GM10266 (cell line): ENCODE results near the gene ZNF764.
"Not testable (repeated sequence)": the region's sequence is repeated elsewhere in the genome, so short reads cannot be mapped to it uniquely, and the experiment has no call there.

Experiments used
- DNase-seq: peaks from one replicate; pipeline ENCODE4 v3.0.0; 2012; ENCODE audit errors: extremely low spot score
- TF ChIP-seq, protein P1 (sequence below): IDR thresholded peaks from 2 replicates; pipeline ENCODE4 v1.5.1; 2012; ENCODE audit warnings: mild to moderate bottlenecking, low read depth; ENCODE audit not compliant: control insufficient read depth, insufficient read depth; ENCODE audit errors: missing control alignments

Gene ZNF764

DNA sequence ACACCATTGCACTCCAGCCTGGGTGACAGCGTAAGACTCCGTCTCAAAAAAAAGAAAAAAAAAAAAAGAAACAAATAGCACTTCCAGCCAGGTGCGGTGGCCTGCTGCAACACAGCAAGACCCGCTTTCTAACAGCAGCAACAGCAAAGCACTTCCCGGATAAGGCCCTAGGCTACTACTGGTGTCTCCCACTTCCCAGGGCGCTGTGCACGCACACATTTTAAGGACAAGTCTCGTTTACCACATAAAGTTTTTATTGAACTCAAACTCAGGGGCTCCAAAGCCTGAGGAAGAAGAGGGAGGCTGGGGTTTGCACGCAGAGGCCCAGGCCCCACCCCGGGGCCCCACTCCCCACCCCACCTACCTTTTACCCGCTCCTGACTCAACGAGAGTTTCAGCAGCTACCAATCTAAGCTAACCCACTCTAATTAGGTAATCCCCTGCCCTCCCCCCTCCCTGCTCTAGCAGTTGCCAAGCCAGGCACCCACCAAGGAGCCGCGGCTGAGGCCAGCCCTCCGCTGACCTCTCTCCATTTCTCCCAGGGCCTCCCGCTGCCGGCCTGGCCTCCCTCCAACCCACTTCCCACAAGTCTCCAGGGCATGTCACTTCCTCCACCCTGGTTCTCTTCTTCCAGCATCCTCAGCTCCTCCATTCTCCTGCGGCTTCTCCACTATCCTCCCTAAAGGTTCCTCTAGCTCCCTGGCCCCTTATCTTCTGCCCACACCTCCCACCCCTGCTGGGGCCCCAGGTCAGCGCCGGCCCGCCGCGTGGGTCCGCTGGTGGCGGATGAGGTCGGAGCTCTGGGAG, 34.2 kb downstream of the ZNF764 start:
- no peak for DNase-seq

DNA sequence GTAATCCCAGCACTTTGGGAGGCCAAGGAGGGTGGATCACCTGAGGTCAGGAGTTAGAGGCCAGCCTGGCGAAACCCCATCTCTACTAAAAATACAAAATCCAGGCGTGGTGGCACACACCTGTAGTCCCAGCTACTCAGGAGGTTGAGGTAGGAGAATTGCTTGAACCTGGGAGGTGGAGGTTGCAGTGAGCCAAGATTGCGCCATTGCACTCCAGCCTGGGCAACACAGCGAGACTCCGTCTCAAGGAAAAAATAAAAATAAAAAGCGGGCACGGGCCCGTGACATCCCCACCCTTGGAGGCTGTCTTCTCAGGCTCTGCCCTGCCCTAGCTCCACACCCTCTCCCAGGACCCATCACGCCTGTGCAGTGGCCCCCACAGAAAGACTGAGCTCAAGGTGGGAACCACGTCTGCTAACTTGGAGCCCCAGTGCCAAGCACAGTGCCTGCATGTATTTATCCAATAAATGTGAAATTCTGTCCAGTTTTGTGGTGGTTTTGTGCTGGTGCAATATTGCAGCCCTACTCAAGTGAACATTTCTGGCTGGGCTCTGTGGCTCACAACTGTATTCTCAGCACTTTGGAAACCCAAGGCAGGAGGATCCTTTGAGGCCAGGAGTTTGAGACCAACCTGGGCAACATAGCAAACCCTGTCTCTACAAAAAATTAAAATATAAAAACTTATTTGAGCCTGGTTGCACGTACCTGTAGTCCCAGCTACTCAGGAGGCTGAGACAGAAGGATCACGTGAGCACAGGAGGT, 35.3 kb downstream of the ZNF764 start:
- not testable (repeated sequence) for DNase-seq

More for the DNA sequence above, 34.2 kb downstream of the ZNF764 start:
- TF ChIP-seq, protein P1, sequence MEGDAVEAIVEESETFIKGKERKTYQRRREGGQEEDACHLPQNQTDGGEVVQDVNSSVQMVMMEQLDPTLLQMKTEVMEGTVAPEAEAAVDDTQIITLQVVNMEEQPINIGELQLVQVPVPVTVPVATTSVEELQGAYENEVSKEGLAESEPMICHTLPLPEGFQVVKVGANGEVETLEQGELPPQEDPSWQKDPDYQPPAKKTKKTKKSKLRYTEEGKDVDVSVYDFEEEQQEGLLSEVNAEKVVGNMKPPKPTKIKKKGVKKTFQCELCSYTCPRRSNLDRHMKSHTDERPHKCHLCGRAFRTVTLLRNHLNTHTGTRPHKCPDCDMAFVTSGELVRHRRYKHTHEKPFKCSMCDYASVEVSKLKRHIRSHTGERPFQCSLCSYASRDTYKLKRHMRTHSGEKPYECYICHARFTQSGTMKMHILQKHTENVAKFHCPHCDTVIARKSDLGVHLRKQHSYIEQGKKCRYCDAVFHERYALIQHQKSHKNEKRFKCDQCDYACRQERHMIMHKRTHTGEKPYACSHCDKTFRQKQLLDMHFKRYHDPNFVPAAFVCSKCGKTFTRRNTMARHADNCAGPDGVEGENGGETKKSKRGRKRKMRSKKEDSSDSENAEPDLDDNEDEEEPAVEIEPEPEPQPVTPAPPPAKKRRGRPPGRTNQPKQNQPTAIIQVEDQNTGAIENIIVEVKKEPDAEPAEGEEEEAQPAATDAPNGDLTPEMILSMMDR = no peak

DNA sequence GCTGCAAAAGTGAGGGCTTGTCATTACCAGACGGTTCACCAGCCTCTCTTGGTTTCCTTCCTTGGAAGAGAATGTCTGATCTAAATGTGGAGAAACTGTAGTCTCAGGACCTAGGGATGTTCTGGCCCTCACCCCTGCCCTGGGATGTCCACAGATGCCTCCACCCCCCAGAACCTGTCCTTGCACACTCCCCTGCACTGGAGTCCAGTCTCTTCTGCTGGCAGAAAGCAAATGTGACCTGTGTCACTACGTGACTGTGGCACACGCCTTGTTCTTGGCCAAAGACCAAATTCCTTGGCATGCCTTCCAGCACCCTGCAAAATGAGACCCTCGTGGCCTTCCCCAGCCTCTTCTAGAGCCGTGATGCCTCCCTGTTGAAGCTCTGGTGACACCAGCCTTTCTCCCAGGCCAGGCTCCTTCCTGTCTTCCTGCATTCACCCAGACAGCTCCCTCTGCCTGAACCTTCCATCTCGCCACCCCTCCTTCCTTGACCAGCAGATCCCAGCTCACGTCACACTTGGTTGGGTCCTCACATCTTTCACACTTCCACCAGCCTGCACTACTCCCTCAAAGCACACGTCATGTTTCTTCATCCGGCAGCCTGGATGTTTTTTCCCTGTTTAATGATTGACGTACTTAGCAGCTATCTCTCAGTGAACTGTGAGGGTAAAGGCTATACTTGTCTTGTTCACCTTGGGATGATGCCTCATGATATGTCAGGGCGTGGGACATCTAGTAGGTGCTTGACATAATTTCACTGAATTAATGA, 36.1 kb downstream of the ZNF764 start:
- no peak for DNase-seq
- TF ChIP-seq, protein P1 = no peak

DNA sequence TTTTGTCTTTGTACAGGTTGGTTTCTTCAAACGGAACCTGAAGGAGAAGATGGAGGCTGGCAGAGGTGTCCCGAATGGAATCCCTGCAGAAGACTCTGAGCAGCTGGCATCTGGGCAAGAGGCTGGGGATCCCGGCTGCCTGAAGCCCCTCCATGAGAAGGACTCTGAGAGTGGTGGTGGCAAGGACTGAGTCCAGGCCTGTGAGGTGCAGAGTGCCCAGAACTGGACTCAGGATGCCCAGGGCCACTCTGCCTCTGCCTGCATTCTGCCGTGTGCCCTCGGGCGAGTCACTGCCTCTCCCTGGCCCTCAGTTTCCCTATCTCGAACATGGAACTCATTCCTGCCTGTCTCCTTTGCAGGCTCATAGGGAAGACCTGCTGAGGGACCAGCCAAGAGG, 36.7 kb downstream of the ZNF764 start:
- TF ChIP-seq, protein P1 = no peak
- DNase-seq = no peak

DNA sequence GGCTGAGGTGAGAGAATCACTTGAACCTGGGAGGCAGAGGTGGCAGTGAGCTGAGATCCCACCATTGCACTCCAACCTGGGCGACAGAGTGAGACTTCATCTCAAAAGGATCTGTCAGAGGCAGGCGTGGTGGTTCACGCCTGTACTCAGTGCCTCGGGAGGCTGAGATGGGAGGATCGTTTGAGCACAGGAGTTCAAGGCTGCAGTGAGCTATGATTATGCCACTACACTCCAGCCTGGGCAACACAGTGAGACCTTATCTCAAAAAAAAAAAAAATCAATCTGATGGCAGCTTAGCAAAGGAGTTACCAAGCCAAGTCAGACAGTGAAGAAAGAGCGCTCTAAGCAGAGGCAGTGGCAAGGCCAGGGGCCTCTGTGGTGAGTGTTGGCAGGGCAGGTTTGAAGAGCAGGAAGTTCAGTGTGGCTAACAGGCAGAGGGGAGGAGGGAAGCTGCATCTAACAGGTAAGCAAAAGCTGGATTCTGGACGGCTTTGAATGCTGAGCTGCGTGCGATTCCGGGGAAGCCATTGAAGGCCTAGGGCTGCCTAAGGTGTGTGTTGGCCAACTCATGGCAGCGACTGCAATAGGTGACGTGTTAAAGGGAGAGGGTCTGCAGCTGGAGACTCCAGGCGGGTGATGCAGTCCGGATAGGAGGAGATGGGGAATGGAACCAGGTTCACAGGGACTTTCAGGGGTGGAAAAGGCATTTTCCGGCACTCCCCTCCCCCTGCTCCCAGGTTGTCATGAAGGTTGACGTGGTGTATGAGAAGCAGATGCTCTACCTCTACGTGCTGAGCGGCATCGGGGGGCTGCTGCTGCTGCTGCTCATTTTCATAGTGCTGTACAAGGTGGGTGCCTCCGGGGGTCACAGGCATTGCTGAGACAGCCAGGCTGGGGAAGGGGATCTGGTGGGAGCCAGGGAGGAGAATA, 38.8 kb downstream of the ZNF764 start:
- no peak for DNase-seq
- TF ChIP-seq, protein P1 = no peak

DNA sequence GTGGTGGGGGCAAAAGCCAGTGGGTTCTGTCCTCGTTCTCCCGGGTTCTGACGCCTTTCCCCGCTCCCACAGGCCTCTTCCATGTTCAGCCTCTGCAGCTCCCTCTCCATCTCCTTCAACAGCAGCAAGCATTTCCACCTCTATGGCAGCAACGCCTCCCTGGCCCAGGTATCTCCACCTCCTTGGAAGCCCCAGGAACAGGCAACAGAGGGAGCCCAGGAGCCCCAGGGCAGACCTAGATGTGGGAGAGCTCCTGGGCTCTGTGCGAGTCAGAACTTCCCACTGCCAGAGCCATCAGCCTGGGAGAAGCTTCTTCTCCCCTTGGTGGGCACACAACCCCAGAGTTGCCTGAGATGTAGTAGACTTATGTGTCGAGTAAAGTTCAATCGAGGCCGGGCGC, 39.6 kb downstream of the ZNF764 start:
- TF ChIP-seq, protein P1 = no peak
- no peak for DNase-seq

DNA sequence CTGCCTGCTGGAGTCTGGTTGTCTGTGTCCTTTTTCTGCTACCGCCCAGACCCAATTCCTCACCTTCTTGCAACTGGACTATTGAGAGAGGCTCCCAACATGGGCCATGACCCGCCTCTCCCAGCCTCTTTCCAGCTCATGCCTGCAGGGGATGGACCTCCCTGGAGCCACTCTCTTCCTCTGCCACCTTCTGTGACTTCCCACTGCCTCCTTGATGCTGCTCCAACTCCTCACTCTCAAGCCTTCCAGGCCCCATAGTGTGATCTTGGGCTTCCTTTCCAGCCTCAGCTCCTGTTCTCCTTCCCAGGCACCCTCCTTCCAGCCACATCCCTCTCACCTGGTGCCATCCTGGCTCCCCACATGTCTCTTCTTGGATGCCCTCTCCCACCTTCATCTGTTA, 42.9 kb downstream of the ZNF764 start:
- DNase-seq = no peak
- TF ChIP-seq, protein P1 = no peak
